ENCODE results near the gene UBE2D3.

- TF ChIP-seq, protein P1, sequence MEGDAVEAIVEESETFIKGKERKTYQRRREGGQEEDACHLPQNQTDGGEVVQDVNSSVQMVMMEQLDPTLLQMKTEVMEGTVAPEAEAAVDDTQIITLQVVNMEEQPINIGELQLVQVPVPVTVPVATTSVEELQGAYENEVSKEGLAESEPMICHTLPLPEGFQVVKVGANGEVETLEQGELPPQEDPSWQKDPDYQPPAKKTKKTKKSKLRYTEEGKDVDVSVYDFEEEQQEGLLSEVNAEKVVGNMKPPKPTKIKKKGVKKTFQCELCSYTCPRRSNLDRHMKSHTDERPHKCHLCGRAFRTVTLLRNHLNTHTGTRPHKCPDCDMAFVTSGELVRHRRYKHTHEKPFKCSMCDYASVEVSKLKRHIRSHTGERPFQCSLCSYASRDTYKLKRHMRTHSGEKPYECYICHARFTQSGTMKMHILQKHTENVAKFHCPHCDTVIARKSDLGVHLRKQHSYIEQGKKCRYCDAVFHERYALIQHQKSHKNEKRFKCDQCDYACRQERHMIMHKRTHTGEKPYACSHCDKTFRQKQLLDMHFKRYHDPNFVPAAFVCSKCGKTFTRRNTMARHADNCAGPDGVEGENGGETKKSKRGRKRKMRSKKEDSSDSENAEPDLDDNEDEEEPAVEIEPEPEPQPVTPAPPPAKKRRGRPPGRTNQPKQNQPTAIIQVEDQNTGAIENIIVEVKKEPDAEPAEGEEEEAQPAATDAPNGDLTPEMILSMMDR (IDR thresholded peaks at IDR 0.05) = no peak
- TF ChIP-seq, protein P2, sequence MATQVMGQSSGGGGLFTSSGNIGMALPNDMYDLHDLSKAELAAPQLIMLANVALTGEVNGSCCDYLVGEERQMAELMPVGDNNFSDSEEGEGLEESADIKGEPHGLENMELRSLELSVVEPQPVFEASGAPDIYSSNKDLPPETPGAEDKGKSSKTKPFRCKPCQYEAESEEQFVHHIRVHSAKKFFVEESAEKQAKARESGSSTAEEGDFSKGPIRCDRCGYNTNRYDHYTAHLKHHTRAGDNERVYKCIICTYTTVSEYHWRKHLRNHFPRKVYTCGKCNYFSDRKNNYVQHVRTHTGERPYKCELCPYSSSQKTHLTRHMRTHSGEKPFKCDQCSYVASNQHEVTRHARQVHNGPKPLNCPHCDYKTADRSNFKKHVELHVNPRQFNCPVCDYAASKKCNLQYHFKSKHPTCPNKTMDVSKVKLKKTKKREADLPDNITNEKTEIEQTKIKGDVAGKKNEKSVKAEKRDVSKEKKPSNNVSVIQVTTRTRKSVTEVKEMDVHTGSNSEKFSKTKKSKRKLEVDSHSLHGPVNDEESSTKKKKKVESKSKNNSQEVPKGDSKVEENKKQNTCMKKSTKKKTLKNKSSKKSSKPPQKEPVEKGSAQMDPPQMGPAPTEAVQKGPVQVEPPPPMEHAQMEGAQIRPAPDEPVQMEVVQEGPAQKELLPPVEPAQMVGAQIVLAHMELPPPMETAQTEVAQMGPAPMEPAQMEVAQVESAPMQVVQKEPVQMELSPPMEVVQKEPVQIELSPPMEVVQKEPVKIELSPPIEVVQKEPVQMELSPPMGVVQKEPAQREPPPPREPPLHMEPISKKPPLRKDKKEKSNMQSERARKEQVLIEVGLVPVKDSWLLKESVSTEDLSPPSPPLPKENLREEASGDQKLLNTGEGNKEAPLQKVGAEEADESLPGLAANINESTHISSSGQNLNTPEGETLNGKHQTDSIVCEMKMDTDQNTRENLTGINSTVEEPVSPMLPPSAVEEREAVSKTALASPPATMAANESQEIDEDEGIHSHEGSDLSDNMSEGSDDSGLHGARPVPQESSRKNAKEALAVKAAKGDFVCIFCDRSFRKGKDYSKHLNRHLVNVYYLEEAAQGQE (IDR thresholded peaks at IDR 0.05; ENCODE audit: insufficient read depth in 1 of 2, low read depth in 2 of 2, low read length in 1 of 2) = no peak
- TF ChIP-seq POLR2AphosphoS5 (IDR thresholded peaks at IDR 0.05; ENCODE audit: low read depth, low read length) = no peak
These were observed 15.9 kb upstream of the UBE2D3 start for GRCh38 chr4:102843273-102843672.
